Colonic mucosa (tissue), 4 donors: Measurements from ENCODE around the gene AFF1. TPM values are rescaled to one million over a fixed set of nuclear protein-coding genes. Genes with fewer than 3 reads are reported as not detected.
"Not testable (repeated sequence)": the region's sequence is repeated elsewhere in the genome, so short reads cannot be mapped to it uniquely, and the experiment has no call there.

Experiments
- DNase-seq: peaks from one replicate; pipeline ENCODE4 v3.0.0-alpha.2; 2020
- H3K27ac ChIP-seq: fragments of 200-600 bp; one replicate; pipeline ENCODE4 v1.8.0; 2021
- H3K27me3 ChIP-seq: fragments of 200-600 bp; one replicate; pipeline ENCODE4 v1.8.0; 2021
- H3K36me3 ChIP-seq: fragments of 200-600 bp; one replicate; pipeline ENCODE4 v1.8.0; 2021
- H3K4me1 ChIP-seq: fragments of 200-600 bp; one replicate; pipeline ENCODE4 v1.8.0; 2021; ENCODE audit warnings: mild to moderate bottlenecking
- H3K4me3 ChIP-seq: fragments of 200-600 bp; one replicate; pipeline ENCODE4 v1.8.0; 2021
- H3K9ac ChIP-seq, 2 donors: one replicate each; pipeline ENCODE4 v1.7.0; 2013; ENCODE audit warnings: control low read depth in 2 of 2, low read depth in 2 of 2, low read length in 2 of 2
- H3K9me3 ChIP-seq: fragments of 200-600 bp; one replicate; pipeline ENCODE4 v1.8.0; 2021
- CTCF ChIP-seq: fragments of 200-600 bp; IDR thresholded peaks from one replicate; pipeline ENCODE4 v1.8.0; 2022; ENCODE audit warnings: antibody characterized with exemption, mild to moderate bottlenecking
- intact Hi-C: fragments of 100-400 bp; cut with DNase I; formaldehyde crosslinking; loops from one replicate; pipeline ENCODE4 v1.14.1; 2022
- total RNA-seq, 2 donors: library from RNA; stranded (reverse); fragmentation: NEBNext Ultra II Directional in 1 of 2; extraction: Animal tissue kit (Norgen Biotek cat#: 25700) in 1 of 2; gene quantifications; one replicate each; pipeline ENCODE4 v1.2.1, GENCODE V29; 2021
- donor health status: healthy.
- donor health status: DM: no; HTN: no; CAD: no.
- donor health status: DM: no; HTN: no; CAD: no.

AFF1 gene
- total RNA-seq, 2 donors from 2014 or later: 73.5 to 104 TPM

GRCh38 chr4:87077914-87078585 is 143.2 kb downstream of the AFF1 start:
- TF ChIP-seq CTCF: no peak
- no peak for DNase-seq

GRCh38 chr4:87078987-87079486 is 144.2 kb downstream of the AFF1 start:
- DNase-seq: no peak
- Histone ChIP-seq H3K9ac (peak overlapping the region in 1 of 2 donors; percentile 42), H3K4me1 (peaks cover 12% of the 10 kb centered on the region), H3K27me3 (no peaks in the 10 kb centered on the region), H3K27ac (peak overlapping the region; percentile 52), H3K9me3 (no peaks in the 10 kb centered on the region), H3K36me3 (no peaks in the 10 kb centered on the region), H3K4me3 (no peak overlapping the region)
- no peak for TF ChIP-seq CTCF
- intact Hi-C loops: no loop called here

More at GRCh38 chr4:87077914-87078585, 143.2 kb downstream of the AFF1 start:
- Histone ChIP-seq H3K4me1 (peaks cover 13% of the 10 kb centered on the region), H3K4me3 (no peak overlapping the region), H3K36me3 (no peaks in the 10 kb centered on the region), H3K27me3 (no peaks in the 10 kb centered on the region), H3K9ac (no peak overlapping the region), H3K27ac (no peak overlapping the region), H3K9me3 (no peaks in the 10 kb centered on the region)
- intact Hi-C loops: no loop called here

- no peaks in the 10 kb centered on the region for H3K27me3 ChIP-seq
- H3K27ac ChIP-seq: peak overlapping the region; percentile 9
- no peak overlapping the region for H3K4me3 ChIP-seq
- H3K4me1 ChIP-seq: peaks cover 7% of the 10 kb centered on the region
- DNase-seq: no peak
- no peak for TF ChIP-seq CTCF
- H3K9me3 ChIP-seq: no peaks in the 10 kb centered on the region
- H3K9ac ChIP-seq: no peak overlapping the region
- no peaks in the 10 kb centered on the region for H3K36me3 ChIP-seq
- intact Hi-C loops: no loop called here
Observed at GRCh38 chr4:87079967-87080366, 145.2 kb downstream of the AFF1 start.

GRCh38 chr4:87080462-87080861 is 145.7 kb downstream of the AFF1 start:
- intact Hi-C loops: no loop called here
- H3K27ac ChIP-seq: peak overlapping the region; percentile 9

GRCh38 chr4:87081826-87082225 is 147.0 kb downstream of the AFF1 start:
- TF ChIP-seq CTCF: no peak
- Histone ChIP-seq H3K4me3 (no peak overlapping the region), H3K36me3 (no peaks in the 10 kb centered on the region), H3K9ac (no peak overlapping the region), H3K9me3 (no peaks in the 10 kb centered on the region), H3K27ac (no peak overlapping the region), H3K4me1 (peaks cover 3% of the 10 kb centered on the region), H3K27me3 (no peaks in the 10 kb centered on the region)
- no peak for DNase-seq
- intact Hi-C loops: no loop called here

More at GRCh38 chr4:87080462-87080861, 145.7 kb downstream of the AFF1 start:
- no peaks in the 10 kb centered on the region for H3K9me3 ChIP-seq
- no peaks in the 10 kb centered on the region for H3K27me3 ChIP-seq
- no peak overlapping the region for H3K4me3 ChIP-seq
- TF ChIP-seq CTCF: no peak
- no peaks in the 10 kb centered on the region for H3K36me3 ChIP-seq
- H3K4me1 ChIP-seq: peaks cover 7% of the 10 kb centered on the region
- H3K9ac ChIP-seq: no peak overlapping the region
- no peak for DNase-seq

GRCh38 chr4:87085732-87086131 is 150.9 kb downstream of the AFF1 start:
- H3K9me3 ChIP-seq, H3K9ac ChIP-seq, H3K27me3 ChIP-seq, H3K36me3 ChIP-seq, DNase-seq, H3K4me3 ChIP-seq, H3K27ac ChIP-seq, intact Hi-C loops, H3K4me1 ChIP-seq: not testable (repeated sequence)
